ENCODE results near the gene KIAA0825.

DNA sequence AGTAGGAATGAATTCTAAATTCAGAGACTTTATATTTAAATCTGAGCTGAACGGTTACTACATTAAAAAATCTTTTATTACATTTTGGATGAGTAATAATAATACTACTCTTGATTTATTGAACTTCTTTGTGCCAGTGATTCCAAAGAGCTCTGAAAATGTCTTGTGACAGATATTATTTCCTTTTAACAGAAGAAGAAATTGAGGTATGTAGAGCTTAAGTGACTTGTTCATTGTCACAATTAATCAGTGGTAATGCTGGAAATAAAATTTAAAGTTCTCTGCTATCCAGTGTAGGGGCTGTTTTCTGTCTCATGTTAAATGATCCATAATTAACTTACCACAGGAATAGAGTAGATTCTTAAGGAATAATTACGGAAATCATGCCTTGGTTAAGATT is 335.3 kb downstream of the KIAA0825 start:
- TF ChIP-seq, protein P1, sequence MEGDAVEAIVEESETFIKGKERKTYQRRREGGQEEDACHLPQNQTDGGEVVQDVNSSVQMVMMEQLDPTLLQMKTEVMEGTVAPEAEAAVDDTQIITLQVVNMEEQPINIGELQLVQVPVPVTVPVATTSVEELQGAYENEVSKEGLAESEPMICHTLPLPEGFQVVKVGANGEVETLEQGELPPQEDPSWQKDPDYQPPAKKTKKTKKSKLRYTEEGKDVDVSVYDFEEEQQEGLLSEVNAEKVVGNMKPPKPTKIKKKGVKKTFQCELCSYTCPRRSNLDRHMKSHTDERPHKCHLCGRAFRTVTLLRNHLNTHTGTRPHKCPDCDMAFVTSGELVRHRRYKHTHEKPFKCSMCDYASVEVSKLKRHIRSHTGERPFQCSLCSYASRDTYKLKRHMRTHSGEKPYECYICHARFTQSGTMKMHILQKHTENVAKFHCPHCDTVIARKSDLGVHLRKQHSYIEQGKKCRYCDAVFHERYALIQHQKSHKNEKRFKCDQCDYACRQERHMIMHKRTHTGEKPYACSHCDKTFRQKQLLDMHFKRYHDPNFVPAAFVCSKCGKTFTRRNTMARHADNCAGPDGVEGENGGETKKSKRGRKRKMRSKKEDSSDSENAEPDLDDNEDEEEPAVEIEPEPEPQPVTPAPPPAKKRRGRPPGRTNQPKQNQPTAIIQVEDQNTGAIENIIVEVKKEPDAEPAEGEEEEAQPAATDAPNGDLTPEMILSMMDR (IDR thresholded peaks at IDR 0.05), result no peak
- no peak for TF ChIP-seq REST (IDR thresholded peaks at IDR 0.05; ENCODE audit: insufficient read depth in 1 of 2, low read depth in 2 of 2, low read length in 1 of 2)
- no peak for TF ChIP-seq POLR2AphosphoS5 (IDR thresholded peaks at IDR 0.05; ENCODE audit: low read depth, low read length)

Data from Panc1 (cell line).